HepG2 (cell line): ENCODE data around the gene LMF2. TPM values are rescaled to one million over a fixed set of nuclear protein-coding genes. Genes with fewer than 3 reads are reported as not detected.

Experiments
- IRF2 ChIP-seq: IDR thresholded peaks from 2 replicates; pipeline ENCODE4 v1.6.1; 2018; ENCODE audit warnings: missing genetic modification reagents, missing compliant biosample characterization
- MEIS1 ChIP-seq: sonication (generic); formaldehyde crosslinking; IDR thresholded peaks from 2 replicates; pipeline ENCODE4 v1.9.0; 2021; ENCODE audit warnings: mild to moderate bottlenecking, missing genetic modification reagents, moderate library complexity, borderline replicate concordance
- PHB2 ChIP-seq: fragments of 450-650 bp; IDR thresholded peaks from 2 replicates; pipeline ENCODE4 v1.6.1; 2018; ENCODE audit not compliant: partially characterized antibody
- PHF21A ChIP-seq: sonication (generic); formaldehyde crosslinking; IDR thresholded peaks from 2 replicates; pipeline ENCODE4 v1.5.0; 2020; ENCODE audit warnings: mild to moderate bottlenecking, missing genetic modification reagents
- SNAPC2 ChIP-seq: sonication (generic); formaldehyde crosslinking; IDR thresholded peaks from 2 replicates; pipeline ENCODE4 v1.8.1; 2022; ENCODE audit warnings: mild to moderate bottlenecking, missing genetic modification reagents
- SYNCRIP ChIP-seq: fragments of 200-400 bp; formaldehyde crosslinking; IDR thresholded peaks from 2 replicates; pipeline ENCODE4 v1.6.1; 2018; ENCODE audit warnings: mild to moderate bottlenecking, low read depth, low read length; ENCODE audit not compliant: insufficient read depth
- ZNF101 ChIP-seq: sonication (generic); formaldehyde crosslinking; IDR thresholded peaks from 2 replicates; pipeline ENCODE4 v1.4.0; 2020; ENCODE audit warnings: mild to moderate bottlenecking, low read depth, missing genetic modification reagents, borderline replicate concordance
- ZNF598 ChIP-seq: sonication (generic); formaldehyde crosslinking; IDR thresholded peaks from 2 replicates; pipeline ENCODE4 v1.5.1; 2020; ENCODE audit warnings: mild to moderate bottlenecking, missing genetic modification reagents, borderline replicate concordance
- ZNF672 ChIP-seq: sonication (generic); formaldehyde crosslinking; IDR thresholded peaks from 2 replicates; pipeline ENCODE4 v1.8.1; 2022; ENCODE audit warnings: missing genetic modification reagents
- ZNF724P ChIP-seq: sonication (generic); formaldehyde crosslinking; IDR thresholded peaks from 2 replicates; pipeline ENCODE4 v1.8.0; 2022; ENCODE audit warnings: missing genetic modification reagents, borderline replicate concordance
- polyA plus RNA-seq, 8 experiments: library from polyadenylated mRNA; depleted of rRNA in 3 of 8; stranded (reverse) in 7 of 8; unstranded in 1 of 8; fragments of >200 nt; fragmentation: Illumina TruSeq in 4 of 8; extraction: Trizol in 4 of 8; gene quantifications; 2 replicates each; pipeline versions ENCODE4 v1.2.1 to v1.2.3, GENCODE V29; 2011 to 2016; ENCODE audit warnings: low read depth in 4 of 8, missing spikeins in 1 of 8, mixed read lengths in 1 of 8; ENCODE audit not compliant: insufficient read depth in 1 of 8
- total RNA-seq, 5 experiments: library from RNA; depleted of rRNA; stranded (reverse); fragments of >200 nt; fragmentation: Illumina TruSeq; extraction: Trizol; gene quantifications; 2 replicates each; pipeline ENCODE4 v1.2.3, GENCODE V29; 2016; ENCODE audit warnings: low read depth in 1 of 5
- TF ChIP-seq, protein P1 (sequence below): sonication (generic); formaldehyde crosslinking; IDR thresholded peaks from 2 replicates; pipeline ENCODE4 v1.4.0; 2020; ENCODE audit warnings: mild to moderate bottlenecking, missing genetic modification reagents
- TF ChIP-seq, protein P2 (sequence below): sonication (generic); formaldehyde crosslinking; IDR thresholded peaks from 2 replicates; pipeline ENCODE4 v1.8.1; 2023; ENCODE audit warnings: mild to moderate bottlenecking, missing genetic modification reagents, borderline replicate concordance
- TF ChIP-seq, protein P3 (sequence below): IDR thresholded peaks from 2 replicates; pipeline ENCODE4 v1.6.1; 2012; ENCODE audit warnings: low read depth, low read length, improper control_type of control experiment
- TF ChIP-seq, protein P4 (sequence below): sonication (generic); formaldehyde crosslinking; conservative IDR thresholded peaks from 2 replicates; pipeline ENCODE4 v1.4.0; 2020; ENCODE audit warnings: missing genetic modification reagents
- TF ChIP-seq, protein P5 (sequence below): sonication (generic); formaldehyde crosslinking; IDR thresholded peaks from 2 replicates; pipeline ENCODE4 v1.4.0; 2020; ENCODE audit warnings: missing genetic modification reagents, borderline replicate concordance
- TF ChIP-seq, protein P6 (sequence below): sonication (generic); formaldehyde crosslinking; IDR thresholded peaks from 2 replicates; pipeline ENCODE4 v1.4.0; 2020; ENCODE audit warnings: missing genetic modification reagents, mild to moderate bottlenecking, borderline replicate concordance

LMF2 gene
- total and polyA plus RNA-seq, 2 of the 13 experiments (the other 11 are each of a cell fraction or from before 2014, with no cell fraction given) = 23.3 to 30.6 TPM

DNA sequence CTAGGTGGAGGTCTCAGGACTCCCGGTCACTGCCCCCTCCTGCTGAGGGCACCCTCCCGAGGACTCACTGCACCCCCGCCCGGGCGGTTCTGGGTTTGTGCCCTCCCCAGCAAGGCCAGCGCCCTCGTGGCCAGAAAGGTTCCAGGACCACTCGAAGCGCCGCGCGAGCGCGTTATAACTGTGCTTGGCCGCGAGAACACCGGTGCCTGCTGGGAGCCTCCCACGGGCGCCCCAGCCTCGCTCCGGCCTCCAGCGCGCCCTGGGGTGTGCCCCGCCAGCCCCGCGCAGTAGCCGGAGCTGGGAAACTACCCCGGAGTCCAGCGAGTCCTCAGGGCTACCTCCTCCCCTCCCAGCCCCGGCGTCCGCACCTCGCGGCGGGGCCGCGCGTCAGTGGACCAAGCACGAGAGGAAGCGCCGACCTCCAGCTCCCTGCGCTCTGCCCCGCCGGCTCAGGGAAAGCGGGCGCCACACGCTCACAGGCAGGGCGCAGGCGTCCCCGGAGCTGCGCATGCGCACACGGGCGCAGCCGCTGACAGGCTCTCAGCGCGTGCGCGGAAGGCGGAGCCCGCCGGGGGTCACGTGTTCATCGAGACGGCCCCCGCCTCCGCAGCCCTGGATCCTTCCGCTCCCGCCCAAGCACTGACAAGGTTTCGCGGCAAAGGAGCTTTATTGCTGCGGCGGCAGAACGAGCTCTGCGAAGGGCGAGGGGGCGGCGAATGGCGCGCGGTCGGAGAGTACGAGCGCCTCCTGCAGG, 17.8 kb upstream of the LMF2 start, which contains the start of gene SCO2 (continued):
- TF ChIP-seq SNAPC2 = no peak
- peak; percentile 42; the same call in 1 of the 2 replicates for TF ChIP-seq MEIS1
- 0 out of 2 replicates have a peak, but pooled peaks have one; percentile 28 for TF ChIP-seq ZNF672 (CRISPR knock-in tag)
- TF ChIP-seq PHF21A (CRISPR knock-in tag) = peak; percentile 55
- TF ChIP-seq, protein P1, sequence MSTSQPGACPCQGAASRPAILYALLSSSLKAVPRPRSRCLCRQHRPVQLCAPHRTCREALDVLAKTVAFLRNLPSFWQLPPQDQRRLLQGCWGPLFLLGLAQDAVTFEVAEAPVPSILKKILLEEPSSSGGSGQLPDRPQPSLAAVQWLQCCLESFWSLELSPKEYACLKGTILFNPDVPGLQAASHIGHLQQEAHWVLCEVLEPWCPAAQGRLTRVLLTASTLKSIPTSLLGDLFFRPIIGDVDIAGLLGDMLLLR (CRISPR knock-in tag) = peak; percentile 37; the same call in 1 of the 2 replicates
- TF ChIP-seq, protein P2, sequence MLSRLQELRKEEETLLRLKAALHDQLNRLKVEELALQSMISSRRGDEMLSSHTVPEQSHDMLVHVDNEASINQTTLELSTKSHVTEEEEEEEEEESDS (CRISPR knock-in tag) = peak; percentile 47; the same call in 1 of the 2 replicates
- TF ChIP-seq, protein P3, sequence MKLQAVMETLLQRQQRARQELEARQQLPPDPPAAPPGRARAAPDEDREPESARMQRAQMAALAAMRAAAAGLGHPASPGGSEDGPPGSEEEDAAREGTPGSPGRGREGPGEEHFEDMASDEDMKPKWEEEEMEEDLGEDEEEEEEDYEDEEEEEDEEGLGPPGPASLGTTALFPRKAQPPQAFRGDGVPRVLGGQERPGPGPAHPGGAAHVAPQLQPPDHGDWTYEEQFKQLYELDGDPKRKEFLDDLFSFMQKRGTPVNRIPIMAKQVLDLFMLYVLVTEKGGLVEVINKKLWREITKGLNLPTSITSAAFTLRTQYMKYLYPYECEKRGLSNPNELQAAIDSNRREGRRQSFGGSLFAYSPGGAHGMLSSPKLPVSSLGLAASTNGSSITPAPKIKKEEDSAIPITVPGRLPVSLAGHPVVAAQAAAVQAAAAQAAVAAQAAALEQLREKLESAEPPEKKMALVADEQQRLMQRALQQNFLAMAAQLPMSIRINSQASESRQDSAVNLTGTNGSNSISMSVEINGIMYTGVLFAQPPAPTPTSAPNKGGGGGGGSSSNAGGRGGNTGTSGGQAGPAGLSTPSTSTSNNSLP = no peak
- TF ChIP-seq ZNF724P = 0 out of 2 replicates have a peak, but pooled peaks have one; percentile 6
- TF ChIP-seq PHB2 = no peak
- peak; percentile 91 for TF ChIP-seq ZNF598 (CRISPR knock-in tag)
- TF ChIP-seq, protein P4, sequence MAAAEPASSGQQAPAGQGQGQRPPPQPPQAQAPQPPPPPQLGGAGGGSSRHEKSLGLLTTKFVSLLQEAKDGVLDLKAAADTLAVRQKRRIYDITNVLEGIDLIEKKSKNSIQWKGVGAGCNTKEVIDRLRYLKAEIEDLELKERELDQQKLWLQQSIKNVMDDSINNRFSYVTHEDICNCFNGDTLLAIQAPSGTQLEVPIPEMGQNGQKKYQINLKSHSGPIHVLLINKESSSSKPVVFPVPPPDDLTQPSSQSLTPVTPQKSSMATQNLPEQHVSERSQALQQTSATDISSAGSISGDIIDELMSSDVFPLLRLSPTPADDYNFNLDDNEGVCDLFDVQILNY (CRISPR knock-in tag) = peak; percentile 44; the same call in 1 of the 2 replicates
- TF ChIP-seq, protein P5, sequence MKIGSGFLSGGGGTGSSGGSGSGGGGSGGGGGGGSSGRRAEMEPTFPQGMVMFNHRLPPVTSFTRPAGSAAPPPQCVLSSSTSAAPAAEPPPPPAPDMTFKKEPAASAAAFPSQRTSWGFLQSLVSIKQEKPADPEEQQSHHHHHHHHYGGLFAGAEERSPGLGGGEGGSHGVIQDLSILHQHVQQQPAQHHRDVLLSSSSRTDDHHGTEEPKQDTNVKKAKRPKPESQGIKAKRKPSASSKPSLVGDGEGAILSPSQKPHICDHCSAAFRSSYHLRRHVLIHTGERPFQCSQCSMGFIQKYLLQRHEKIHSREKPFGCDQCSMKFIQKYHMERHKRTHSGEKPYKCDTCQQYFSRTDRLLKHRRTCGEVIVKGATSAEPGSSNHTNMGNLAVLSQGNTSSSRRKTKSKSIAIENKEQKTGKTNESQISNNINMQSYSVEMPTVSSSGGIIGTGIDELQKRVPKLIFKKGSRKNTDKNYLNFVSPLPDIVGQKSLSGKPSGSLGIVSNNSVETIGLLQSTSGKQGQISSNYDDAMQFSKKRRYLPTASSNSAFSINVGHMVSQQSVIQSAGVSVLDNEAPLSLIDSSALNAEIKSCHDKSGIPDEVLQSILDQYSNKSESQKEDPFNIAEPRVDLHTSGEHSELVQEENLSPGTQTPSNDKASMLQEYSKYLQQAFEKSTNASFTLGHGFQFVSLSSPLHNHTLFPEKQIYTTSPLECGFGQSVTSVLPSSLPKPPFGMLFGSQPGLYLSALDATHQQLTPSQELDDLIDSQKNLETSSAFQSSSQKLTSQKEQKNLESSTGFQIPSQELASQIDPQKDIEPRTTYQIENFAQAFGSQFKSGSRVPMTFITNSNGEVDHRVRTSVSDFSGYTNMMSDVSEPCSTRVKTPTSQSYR (CRISPR knock-in tag) = no peak; the same call in 1 of the 2 replicates
- peak; percentile 60; the same call in 1 of the 2 replicates for TF ChIP-seq IRF2 (CRISPR knock-in tag)
- TF ChIP-seq, protein P6, sequence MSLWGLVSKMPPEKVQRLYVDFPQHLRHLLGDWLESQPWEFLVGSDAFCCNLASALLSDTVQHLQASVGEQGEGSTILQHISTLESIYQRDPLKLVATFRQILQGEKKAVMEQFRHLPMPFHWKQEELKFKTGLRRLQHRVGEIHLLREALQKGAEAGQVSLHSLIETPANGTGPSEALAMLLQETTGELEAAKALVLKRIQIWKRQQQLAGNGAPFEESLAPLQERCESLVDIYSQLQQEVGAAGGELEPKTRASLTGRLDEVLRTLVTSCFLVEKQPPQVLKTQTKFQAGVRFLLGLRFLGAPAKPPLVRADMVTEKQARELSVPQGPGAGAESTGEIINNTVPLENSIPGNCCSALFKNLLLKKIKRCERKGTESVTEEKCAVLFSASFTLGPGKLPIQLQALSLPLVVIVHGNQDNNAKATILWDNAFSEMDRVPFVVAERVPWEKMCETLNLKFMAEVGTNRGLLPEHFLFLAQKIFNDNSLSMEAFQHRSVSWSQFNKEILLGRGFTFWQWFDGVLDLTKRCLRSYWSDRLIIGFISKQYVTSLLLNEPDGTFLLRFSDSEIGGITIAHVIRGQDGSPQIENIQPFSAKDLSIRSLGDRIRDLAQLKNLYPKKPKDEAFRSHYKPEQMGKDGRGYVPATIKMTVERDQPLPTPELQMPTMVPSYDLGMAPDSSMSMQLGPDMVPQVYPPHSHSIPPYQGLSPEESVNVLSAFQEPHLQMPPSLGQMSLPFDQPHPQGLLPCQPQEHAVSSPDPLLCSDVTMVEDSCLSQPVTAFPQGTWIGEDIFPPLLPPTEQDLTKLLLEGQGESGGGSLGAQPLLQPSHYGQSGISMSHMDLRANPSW (CRISPR knock-in tag) = peak; percentile 80; the same call in 1 of the 2 replicates
- no peak for TF ChIP-seq SYNCRIP
- TF ChIP-seq ZNF101 (CRISPR knock-in tag) = 0 out of 2 replicates have a peak, but pooled peaks have one; percentile 9
